Embryonic facial prominence (tissue), 1 donor: Measurements from ENCODE around the gene CTNNAL1.
"Not testable (repeated sequence)": the region's sequence is repeated elsewhere in the genome, so short reads cannot be mapped to it uniquely, and the experiment has no call there.

Experiments
- DNase-seq: peaks from one replicate; pipeline ENCODE4 v3.0.0-alpha.2; 2016; ENCODE audit errors: extremely low spot score

The CTNNAL1 gene

DNA sequence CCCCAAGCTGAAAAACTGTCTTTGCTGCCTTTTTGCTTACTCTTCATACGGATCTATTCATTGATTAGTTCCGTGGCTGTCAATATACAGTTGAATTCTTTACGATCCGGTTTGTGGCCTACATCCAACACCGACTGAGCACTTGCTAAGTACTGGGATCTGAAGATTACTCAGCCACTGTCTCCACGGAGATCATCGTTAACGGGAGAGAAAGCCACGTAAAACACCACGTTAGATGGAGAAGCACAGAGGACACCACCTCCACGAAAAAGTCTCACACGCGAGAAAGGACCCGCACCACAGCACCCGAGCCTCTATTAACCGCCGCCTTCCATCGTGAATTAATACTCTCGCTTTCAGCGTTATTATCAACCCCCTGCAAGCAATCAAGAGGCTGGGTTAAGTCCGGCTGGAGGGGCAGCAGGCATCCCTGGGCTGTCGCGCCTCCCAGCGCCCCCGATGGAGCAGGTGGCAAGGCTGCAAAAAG is 80.0 kb downstream of the CTNNAL1 start:
- no peak for DNase-seq

DNA sequence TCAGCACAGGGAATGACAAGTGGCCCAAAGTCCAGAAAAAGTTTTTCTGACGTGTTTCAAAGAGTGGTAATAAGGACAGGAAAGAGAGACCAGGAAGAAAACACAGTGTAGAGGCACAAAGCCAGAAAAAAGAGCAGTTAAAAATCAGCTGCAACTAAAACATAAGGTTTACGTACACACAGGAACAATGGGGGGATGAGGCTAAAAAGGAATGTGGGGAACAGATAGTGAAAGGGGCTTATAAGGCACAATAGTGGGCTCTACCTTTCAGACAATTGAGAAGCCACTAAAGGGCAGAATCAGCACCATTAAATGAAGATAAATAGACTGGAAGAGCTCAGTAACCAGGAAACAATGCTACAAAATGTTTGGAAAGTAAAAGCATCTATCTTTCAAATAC is 84.9 kb downstream of the CTNNAL1 start:
- DNase-seq: no peak

DNA sequence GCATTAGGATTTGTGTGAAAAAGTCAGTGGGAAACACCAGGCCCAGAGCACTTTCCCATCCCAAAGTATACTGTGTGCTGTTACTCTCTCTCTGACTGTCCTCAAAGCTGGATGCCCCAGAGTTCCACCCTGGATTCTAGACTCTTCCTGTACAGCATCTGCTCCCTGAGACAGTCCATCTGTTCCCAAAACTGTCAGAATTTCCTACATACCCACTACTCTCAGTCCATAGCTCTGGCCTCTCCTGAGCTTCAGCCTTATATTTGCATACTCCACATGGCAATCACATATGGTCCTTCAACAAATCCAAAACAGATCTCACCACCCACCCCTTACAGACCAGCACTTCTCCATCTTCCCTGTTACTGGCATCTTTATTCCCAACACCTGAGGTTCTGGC is 88.8 kb downstream of the CTNNAL1 start:
- no peak for DNase-seq

DNA sequence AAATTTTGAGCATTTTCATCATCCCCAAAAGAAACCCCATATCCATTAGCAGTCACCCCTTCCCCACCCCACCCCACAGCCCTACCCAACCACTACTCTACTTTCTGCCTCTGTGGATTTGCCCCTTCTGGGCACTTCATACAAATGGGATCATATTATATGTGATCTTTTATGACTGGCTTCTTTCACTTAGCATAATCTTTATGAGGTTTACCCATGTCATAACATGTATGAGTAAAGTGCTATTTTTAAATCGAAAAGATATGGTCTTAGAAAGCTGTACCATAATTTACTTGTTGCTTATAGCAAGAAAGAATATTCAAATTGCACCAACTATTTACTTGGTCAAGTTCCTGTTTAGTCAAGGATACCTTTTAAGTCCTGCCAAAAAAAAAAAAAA is 92.1 kb downstream of the CTNNAL1 start:
- no peak for DNase-seq

DNA sequence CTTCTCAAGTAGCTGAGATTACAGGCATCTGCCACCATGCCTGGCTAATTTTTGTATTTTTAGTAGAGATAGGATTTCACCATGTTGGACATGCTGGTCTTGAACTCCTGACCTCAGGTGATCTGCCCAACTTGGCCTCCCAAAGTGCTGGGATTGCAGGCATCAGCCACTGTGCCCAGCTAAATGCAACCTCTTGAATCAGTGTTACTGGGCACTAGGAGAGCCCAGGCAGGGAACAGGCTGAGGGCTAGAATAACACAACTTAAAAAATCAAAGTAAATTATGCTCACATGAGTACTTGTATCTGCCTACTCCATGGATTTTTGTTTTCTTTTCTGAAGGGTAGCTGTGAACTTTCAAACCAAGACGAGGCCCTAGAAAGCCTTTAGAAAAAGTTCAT is 92.9 kb downstream of the CTNNAL1 start:
- not testable (repeated sequence) for DNase-seq

DNA sequence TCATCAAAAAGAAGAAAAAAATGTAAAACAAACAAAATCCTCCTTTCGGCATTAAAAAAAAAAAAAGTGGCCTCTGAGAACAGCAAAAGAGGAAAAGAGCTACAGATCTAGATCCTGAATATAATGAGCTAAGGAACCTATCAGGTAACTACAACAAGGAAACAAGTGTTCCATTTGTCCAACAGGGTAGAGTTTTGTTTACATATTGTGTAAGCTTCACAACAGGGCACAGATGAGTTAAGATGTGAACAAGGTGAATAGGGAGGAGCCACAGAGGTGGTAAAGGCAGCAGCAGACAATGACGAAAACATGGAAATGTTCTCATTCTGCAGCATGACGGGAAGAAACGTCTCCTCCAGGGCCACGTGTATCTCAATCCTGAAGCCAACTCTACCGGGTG is 93.8 kb downstream of the CTNNAL1 start:
- no peak for DNase-seq

DNA sequence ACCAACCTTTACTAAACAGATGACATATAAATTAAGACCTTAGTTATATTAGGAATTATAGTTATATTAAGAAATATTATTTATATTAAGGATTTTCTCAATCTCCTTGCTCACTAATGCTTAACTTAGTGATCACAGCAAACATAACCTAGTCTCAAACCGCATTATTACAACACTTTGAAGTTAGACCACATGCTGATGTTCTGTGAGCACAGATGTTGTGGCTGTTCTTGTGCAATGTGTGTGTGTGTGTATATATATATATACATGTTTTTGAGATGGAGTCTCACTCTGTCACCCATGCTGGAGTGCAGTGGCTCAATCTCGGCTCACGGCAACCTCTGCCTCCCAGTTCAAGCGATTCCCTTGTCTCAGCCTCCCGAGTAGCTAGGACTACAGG is 99.9 kb downstream of the CTNNAL1 start:
- DNase-seq: no peak

DNA sequence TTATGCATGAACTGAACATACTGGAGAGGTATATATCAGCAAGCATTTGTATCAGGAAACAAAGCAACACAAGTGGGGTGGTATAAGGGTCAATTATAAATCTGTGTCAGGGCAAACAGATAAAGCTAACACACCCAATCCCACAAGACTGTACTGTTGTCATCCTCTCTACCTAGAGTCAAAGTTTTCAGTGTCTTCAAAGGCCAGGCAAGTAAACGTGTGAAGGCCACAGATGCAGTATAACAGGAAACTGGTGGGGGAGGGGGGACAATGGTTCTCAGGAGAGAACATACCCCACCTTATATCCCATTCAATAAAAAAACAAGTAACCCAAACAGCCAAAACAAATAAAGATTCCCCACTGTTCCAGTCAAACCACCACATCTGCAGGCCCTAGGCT is 101.5 kb downstream of the CTNNAL1 start:
- no peak for DNase-seq

DNA sequence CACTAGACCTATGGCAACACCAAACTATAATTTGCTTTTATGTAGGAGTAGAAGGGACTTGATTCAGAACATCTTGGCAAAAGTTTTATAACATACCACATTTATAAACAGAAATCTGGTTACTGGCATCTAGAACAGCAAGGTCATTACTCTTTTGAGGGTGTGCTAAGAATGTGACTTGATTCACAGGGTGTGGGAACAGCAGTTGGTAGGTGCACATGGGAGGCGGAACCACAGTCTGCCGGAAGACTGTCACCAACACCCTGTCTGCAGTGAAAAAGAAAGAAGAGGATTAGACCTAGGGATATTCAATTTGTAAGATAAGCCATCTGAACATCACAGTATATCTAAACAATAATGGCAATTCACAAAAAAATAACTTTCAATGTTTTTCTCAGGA is 102.4 kb downstream of the CTNNAL1 start:
- no peak for DNase-seq

DNA sequence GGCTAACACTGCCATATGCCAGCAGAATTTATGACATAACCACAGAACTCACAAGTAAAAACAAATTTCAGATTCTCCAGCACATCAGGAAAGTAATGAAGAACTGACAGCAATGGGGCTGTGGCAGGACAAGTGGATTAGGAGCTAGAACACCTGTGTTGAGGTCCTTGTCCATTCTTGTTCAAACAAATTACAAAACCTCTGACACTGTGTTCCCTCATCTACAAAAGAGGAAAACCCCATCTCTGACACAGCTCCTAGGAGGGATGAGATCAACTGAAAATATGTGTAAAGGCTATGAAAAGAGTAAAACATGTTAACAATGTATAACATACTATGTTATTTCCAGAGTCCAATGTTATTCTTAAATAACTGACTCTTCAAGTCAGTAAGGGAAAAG is 102.9 kb downstream of the CTNNAL1 start:
- no peak for DNase-seq

DNA sequence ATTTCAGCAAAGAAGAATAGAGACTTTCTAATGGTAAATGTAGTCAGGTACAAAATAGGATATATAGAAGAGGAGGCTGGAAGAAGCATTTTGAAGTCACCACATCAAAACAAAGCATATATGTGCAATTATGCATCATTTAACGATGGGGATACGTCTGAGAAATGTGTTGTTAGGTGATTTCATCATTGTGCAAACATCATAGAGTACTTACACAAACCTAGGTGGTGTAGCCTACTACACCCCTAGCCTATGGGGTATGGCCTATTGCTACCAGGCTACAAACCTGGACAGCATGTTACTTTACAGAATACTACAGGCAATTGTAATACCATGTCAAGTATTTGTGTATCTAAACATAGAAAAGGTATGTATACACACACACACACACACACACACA is 107.8 kb downstream of the CTNNAL1 start:
- DNase-seq: no peak

DNA sequence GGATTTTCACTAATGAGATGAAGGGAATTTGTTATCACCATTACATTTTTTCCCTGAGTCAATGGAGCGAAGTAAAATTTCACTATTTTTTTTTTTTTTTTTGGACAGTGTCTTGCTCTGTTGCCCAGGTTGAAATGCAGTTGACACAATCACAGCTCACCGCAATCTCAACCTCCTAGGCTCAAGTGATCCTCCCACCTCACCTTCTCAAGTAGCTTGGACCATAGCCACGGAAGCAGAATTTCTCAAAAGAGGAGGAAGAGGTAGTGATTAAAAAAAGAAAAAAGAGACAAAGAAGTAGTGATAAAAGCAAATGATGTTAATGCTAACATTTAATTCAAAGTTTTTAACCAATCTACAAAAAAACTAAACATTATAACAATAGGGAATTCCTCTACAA is 109.1 kb downstream of the CTNNAL1 start:
- DNase-seq: no peak

DNA sequence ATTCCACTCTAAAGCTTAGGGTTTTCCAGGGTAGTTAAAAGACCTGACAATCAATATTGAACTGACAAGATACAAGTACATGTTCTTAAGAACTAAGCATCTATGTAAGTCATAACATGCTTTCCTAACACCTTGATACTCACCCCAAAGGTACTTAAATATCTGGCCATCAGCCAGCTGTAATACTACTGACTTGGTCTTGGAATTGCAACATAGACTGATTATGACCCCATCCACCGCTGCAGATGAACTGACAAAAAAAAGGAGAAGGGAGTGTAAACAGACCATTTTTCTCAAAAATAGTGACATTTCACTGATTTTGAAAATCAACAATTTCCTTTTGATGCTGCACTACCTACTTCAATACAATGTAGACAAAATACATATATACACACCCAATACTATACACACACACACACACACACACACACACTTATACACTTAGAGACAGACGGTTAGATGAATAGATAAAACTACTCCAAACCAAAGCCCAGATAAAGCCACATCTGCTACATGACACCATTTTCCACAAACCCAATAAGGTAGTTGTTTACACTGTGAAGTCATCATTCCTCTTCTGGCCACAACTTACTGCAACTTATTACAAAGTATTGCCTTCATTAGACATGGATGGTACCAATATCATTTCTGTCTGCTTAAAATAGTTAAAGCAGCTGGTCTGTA is 109.7 kb downstream of the CTNNAL1 start:
- DNase-seq: no peak

DNA sequence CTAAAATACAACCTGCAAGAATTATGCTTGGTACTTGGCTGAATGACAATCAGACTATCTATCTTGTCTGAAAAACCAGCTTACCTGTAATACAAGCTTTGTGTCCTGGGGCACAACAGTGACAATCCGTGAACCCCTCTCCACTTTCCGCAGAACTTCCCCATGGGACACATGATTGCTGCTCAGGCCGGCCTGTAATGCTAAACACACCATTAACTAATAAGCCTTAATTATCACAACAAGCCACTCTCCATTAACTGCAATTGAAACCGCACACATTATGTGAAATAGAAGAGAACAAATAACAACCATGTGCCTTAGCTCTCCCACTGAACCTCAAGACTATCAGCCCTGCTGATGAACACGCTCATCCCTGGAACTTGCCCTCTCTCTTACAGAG is 113.1 kb downstream of the CTNNAL1 start:
- DNase-seq: no peak

DNA sequence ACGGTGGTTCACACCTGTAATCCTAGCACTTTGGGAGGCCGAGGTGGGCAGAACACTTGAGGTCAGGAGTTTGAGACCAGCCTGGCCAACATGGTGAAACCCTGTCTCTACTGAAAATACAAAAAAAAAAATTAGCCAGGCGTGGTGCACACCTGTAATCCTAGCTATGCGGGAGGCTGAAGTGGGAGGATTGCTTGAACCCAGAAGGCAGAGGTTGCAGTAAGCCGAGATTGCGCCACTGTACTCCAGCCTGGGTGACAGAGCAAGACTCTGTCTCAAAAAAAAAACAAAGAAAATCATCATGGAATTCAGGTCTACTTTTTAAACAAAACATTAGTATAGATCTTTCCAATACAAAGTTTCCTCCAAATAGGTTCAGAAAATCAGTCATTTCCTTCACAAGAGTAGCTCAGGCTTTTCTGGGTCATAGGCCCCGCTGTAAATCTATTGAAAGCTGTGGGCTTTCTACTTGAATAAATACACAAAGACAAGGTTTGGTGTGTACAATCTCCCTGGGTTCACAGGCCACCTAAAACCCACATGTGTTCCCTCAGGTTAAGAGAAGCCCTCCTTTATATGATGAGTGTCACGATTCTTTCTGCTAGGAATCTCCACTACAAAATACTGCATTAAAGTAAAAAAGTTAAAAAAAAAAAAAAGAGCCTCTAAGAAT is 114.1 kb downstream of the CTNNAL1 start:
- DNase-seq: not testable (repeated sequence)

DNA sequence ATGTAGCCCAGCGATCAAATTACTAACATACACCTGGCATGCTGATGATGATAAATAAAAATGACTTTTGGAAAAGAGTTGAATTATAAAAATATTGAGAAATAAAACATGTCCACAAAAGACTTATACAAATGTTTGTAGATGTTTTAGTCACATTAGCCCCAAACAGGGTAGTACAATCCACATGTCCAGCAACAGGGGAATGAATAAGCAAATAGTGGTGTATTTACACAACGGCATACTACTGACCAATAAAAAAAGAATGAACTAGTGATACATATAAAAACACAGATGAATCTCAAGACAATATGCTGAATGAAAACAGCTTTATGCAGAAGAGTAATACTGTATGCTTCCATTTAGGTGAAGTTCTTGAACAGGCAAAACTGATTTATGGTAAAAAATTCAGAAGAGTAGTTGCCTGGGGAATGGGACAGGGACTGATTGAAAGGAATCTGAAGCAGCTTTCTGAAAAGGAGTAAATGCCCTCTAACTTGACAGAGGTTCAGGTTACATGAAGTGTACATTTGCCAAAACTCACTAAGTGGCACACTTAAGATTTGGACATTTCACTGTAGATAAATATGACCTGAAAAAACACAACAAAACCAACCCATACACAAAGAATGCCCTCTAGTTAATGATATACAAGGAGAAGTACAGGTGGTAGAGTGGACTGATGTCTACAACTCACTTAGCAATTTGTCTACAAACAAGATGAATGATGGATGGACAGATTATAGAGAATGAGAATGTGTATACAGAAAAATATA is 115.8 kb downstream of the CTNNAL1 start:
- DNase-seq: no peak

DNA sequence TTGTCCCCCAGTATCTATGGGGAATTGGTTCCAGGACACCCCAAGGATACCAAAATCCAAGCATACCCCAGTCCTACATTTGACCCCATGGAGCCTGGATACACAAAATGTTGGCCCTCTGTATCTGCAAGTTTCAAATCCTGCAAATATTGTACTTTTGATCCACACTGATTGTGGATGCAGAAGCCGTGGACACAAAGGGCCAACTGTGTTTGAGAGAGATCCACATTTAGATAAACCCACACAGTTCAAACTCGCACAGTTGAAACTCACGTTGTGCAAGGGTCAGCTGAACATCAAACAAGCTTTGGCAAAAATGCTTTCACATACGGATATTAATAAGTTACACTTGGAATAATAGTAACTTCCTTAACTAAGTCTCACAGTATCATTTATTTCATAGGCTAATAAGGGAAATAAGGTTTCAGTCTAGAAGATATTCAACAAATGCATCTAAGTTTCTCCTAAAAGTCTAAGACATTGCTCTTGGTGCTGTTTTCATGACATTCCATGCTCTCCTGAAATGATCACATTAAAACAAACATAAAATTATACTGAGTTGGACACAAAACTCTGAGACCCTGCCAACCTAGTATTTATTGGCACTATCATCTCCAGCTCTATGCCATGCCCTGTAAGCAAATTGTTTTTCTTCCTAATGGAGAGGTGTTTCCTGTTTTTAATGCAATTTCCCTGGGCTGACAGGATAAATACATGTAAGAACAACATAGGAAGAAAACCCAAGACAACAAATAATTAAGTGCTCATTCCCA is 118.9 kb downstream of the CTNNAL1 start:
- no peak for DNase-seq
